Glomerular visceral epithelial cell (primary cell): ENCODE data around the gene PABPN1L.

Experiments used
- DNase-seq: peaks from one replicate; pipeline ENCODE4 v3.0.0-alpha.2; 2016; ENCODE audit errors: extremely low spot score

PABPN1L gene

GRCh38 chr16:88866151-88866920, at the start of gene PABPN1L:
PABPN1L (minus strand) TSS chr16:88866660; CDS start chr16:88866606, 54 bp downstream.
- no peak for DNase-seq

DNA sequence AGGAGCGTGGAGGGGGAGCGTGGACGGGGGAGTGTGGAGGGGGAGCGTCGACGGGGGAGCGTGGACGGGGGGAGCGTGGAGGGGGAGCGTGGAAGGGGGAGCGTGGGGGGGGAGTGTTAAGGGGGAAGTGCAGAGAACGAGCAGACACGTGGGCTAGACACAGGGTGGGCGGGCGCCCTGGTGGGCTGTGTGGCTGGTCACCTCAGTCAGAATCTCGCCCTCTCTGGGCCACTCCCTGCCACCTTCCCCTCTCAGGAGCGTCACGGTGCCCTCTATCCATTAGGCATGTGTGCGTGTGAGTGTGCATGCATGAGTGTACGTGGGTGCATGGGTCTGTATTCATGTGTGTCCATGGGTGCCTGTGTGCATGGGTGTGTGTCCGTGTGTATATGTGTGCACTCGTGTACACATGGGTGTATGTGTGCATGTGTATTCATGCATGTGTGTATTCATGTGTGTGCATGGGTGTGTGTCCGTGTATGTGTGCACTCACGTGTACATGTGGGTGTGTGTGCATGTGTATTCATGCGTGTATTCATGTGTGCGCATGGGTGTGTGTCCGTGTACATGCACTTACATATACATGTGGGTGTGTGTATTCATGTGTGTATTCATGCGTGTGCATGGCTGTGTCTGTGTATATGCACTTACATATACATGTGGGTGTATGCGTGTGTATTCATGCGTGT, 49.3 kb upstream of the PABPN1L start:
- DNase-seq, result no peak

GRCh38 chr16:88914750-88915368, 48.4 kb upstream of the PABPN1L start:
- no peak for DNase-seq

DNA sequence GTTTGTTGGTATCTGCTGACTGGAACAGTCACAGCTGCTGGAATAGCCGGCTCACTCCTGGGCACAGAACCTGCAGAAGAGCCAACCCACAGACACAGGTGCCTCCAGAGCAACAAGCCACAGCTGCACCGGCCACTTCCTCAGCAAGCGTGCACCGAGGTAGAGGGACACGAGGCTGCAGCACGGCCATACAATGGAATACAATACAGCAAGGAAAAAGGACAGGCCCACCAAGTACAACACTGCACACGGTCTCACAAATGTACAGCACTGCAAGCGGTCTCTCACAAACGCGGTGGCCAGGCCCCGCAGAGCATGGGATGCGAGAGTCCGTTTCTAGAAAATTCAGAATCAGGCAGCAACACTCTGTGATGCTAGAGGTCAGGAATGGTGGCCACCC, 47.4 kb upstream of the PABPN1L start:
- DNase-seq, result no peak

GRCh38 chr16:88913001-88913612, 46.6 kb upstream of the PABPN1L start:
- DNase-seq, result no peak

- DNase-seq, result no peak
Observed at GRCh38 chr16:88912556-88912955, 46.1 kb upstream of the PABPN1L start.

DNA sequence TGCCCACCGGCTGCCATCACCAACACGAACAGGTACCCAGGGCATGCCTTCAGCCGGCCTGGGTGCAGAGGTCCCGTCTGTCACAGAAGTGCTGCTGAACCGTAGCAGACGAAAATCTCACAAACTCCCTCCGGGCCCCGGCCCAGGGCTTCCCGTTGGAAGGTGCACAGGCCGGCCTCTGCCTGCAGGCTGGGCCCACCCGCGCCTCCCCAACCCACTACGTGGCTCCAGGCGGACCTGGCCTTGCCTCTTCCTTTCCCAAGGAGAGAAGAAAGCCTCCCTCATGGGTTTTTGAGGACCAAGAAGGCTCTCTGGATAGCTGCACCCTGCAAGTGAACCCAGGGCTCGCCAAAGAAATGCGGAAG, 45.5 kb upstream of the PABPN1L start:
- no peak for DNase-seq

DNA sequence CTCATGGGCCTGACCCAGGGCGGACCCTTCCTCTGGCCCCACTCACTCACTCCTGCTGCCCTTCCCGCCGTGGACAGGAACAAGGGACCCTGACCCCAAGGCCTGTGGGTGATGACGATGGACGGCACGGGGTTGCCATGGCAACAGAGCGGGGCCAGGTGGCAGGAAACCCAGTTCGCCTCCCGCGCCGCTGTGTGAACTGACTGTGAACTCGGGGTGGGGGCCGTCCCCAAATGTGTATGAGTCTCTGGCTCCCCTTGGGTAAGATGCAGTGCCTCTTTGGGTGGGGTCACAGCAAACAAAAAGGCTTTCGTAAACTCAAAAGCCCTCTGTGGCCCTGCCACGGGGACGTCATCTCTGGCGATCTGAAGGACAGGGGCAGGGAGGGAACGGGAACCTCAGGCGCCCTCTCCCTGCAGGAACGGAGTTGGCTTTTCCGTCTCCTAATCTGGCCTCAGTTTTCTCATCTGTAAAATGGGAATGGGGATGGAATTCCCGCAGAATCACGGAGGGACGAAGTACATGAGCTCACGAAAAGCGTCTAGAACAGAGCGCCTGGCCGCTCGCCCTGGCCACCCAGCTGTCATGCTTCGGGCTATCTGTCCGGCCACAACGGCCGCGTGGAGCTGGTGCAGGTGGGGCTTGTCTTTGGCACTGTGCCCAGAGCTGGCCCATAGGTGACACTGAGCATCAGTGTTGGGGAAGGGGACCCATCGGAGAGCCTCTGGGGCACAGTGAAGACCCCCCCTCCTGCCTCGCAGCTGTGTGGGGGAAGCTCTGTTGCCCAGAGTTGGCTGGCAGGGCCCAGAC, 44.9 kb upstream of the PABPN1L start:
- no peak for DNase-seq

- DNase-seq, result no peak
Observed at GRCh38 chr16:88910284-88911135, 44.0 kb upstream of the PABPN1L start.

DNA sequence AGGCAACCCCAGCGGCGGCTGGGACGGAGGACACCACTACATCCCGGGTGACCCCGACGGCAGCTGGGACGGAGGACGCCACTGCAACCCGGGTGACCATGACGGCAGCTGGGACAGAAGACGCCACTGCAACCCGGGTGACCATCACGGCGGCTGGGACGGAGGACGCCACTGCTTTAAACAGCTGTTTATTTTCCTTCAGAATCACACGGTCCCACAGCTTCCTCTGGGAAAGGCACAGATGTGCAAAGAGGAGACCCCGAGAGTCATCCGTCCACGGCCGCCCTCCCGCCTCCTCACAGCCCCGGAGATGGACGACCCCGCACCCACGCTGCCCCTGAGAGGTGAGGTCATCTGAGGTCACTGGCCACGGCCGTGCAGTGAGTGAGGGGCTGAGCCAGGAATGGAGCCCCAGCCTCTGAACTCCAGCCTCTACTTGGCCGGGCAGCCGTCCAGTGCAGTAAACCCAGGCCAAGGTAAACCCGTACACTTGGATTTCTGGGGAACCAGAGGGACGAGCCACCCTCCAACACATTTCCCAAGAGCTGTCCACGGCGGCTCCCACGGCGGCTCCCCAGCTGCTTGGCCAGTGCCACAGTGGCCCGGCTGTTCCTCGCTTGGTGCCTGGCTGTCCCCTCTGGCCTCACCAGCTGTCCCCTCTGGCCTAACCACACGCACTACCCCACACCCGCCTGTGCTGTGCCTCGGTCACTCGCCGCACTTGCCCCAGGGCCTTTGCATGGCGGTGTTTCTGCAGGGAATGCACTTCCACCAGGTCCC, 43.2 kb upstream of the PABPN1L start:
- DNase-seq, result no peak

GRCh38 chr16:88908307-88908706, 41.8 kb upstream of the PABPN1L start:
- no peak for DNase-seq

GRCh38 chr16:88907768-88908167, 41.3 kb upstream of the PABPN1L start:
- DNase-seq, result peak; percentile 46

DNA sequence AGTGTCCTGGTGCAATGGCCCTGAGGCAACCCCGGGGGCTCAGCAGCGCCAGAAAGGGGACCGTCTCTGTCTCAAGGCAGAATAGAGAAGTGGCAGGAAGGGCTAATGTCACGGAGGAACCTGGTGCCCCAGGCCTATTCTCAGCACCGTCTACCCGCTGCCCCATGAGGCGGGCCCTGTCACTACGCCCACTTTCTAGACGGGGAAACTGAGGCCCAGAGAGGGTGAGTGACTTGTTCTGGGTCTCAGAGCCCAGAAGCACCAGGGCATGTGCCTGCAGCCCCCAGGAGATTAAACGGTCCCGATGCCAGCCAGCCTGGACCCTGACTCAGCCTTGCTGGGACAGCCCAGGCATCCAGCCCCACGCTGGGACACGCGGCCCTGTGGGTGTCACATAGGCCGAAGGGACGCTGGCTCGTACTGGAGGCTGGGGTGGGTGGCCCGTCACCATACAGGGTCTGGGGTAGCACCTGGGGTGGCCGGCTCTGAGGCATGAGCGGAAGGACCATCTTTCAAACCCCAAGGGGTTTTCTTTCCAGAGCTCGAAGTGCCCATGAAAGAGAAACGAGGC, 40.2 kb upstream of the PABPN1L start:
- DNase-seq, result no peak

GRCh38 chr16:88906020-88906419, 39.6 kb upstream of the PABPN1L start:
- DNase-seq, result no peak

DNA sequence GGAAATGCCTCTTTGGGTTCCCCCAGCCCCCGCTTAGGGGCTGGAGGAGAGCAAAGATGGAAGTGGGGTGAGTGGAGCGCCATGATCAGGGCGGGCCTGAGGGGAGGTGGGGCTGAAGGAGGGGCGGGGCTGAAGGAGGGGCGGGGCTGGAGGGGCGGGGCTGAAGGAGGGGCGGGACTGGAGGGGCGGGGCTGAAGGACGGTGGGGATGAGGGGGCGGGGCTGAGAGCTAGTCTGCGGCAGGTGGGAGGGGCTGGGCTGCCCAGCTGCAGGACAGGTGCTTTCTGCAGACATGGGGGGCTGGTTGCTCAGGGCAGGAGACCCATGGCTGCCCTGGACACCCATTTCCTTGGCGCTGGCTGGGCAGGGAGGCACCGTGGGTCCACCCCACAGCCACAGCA, 39.1 kb upstream of the PABPN1L start:
- DNase-seq, result no peak

- no peak for DNase-seq
Observed at GRCh38 chr16:88904676-88905365, 38.4 kb upstream of the PABPN1L start.

GRCh38 chr16:88903267-88903666, 36.8 kb upstream of the PABPN1L start:
- no peak for DNase-seq

DNA sequence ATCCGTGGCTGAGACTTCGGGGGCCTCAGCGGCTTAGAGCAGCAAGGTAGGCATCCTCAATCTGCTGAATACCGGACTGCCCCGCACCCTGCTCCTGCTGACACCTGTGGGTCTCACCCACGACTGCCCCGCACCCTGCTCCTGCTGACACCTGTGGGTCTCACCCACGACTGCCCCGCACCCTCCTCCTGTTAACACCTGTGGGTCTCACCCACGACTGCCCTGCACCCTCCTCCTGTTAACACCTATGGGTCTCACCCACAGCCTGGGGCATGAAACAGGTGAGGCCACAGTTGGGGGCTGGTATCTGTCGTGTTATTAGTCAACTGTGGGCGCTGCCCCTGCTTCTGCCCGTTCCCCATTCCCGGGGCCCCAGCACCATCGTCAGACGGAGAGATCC, 36.3 kb upstream of the PABPN1L start:
- no peak for DNase-seq

GRCh38 chr16:88901718-88902337, 35.4 kb upstream of the PABPN1L start:
- DNase-seq, result no peak
